Measurements from ENCODE around the gene MIPEP.

The MIPEP gene

GRCh38 chr13:23867027-23867491 is 22.1 kb downstream of the MIPEP start:
- Histone ChIP-seq H3K9me3 (ENCODE audit: control insufficient read depth, insufficient read depth, low read length) (no peaks in the 10 kb centered on the region), H3K4me1 (ENCODE audit: control insufficient read depth, insufficient read depth, low read length) (peaks cover 6% of the 10 kb centered on the region), H3K9ac (ENCODE audit: low read depth, low read length) (no peak overlapping the region), H3K4me3 (ENCODE audit: low read depth, low read length) (no peak overlapping the region), H3K27ac (ENCODE audit: low read depth, low read length) (no peak overlapping the region), H3K36me3 (ENCODE audit: control insufficient read depth, insufficient read depth, low read length) (peaks cover 7% of the 10 kb centered on the region; the same call in 1 of the 2 replicates), H3K27me3 (ENCODE audit: control insufficient read depth, insufficient read depth, low read length) (no peaks in the 10 kb centered on the region)

GRCh38 chr13:23866420-23867026 is 22.7 kb downstream of the MIPEP start:
- H3K27me3 ChIP-seq (ENCODE audit: control insufficient read depth, insufficient read depth, low read length): no peaks in the 10 kb centered on the region
- no peaks in the 10 kb centered on the region for H3K9me3 ChIP-seq (ENCODE audit: control insufficient read depth, insufficient read depth, low read length)
- no peak overlapping the region for H3K27ac ChIP-seq (ENCODE audit: low read depth, low read length)
- no peak overlapping the region for H3K4me3 ChIP-seq (ENCODE audit: low read depth, low read length)
- H3K36me3 ChIP-seq (ENCODE audit: control insufficient read depth, insufficient read depth, low read length): peaks cover 12% of the 10 kb centered on the region; the same call in 1 of the 2 replicates
- peaks cover 6% of the 10 kb centered on the region for H3K4me1 ChIP-seq (ENCODE audit: control insufficient read depth, insufficient read depth, low read length)
- H3K9ac ChIP-seq (ENCODE audit: low read depth, low read length): no peak overlapping the region

GRCh38 chr13:23865906-23866305 is 23.3 kb downstream of the MIPEP start:
- H3K4me3 ChIP-seq (ENCODE audit: low read depth, low read length): no peak overlapping the region
- H3K27ac ChIP-seq (ENCODE audit: low read depth, low read length): no peak overlapping the region
- peaks cover 6% of the 10 kb centered on the region for H3K4me1 ChIP-seq (ENCODE audit: control insufficient read depth, insufficient read depth, low read length)
- no peaks in the 10 kb centered on the region for H3K27me3 ChIP-seq (ENCODE audit: control insufficient read depth, insufficient read depth, low read length)
- no peak overlapping the region for H3K9ac ChIP-seq (ENCODE audit: low read depth, low read length)
- H3K36me3 ChIP-seq (ENCODE audit: control insufficient read depth, insufficient read depth, low read length): peaks cover 15% of the 10 kb centered on the region; the same call in 1 of the 2 replicates
- no peaks in the 10 kb centered on the region for H3K9me3 ChIP-seq (ENCODE audit: control insufficient read depth, insufficient read depth, low read length)

- no peaks in the 10 kb centered on the region for H3K9me3 ChIP-seq (ENCODE audit: control insufficient read depth, insufficient read depth, low read length)
- peaks cover 6% of the 10 kb centered on the region for H3K4me1 ChIP-seq (ENCODE audit: control insufficient read depth, insufficient read depth, low read length)
- no peaks in the 10 kb centered on the region for H3K27me3 ChIP-seq (ENCODE audit: control insufficient read depth, insufficient read depth, low read length)
- no peak overlapping the region for H3K27ac ChIP-seq (ENCODE audit: low read depth, low read length)
- no peak overlapping the region for H3K4me3 ChIP-seq (ENCODE audit: low read depth, low read length)
- no peak overlapping the region for H3K9ac ChIP-seq (ENCODE audit: low read depth, low read length)
- H3K36me3 ChIP-seq (ENCODE audit: control insufficient read depth, insufficient read depth, low read length): peaks cover 15% of the 10 kb centered on the region; the same call in 1 of the 2 replicates
Observed at GRCh38 chr13:23865026-23865425, 24.2 kb downstream of the MIPEP start.

- Histone ChIP-seq H3K36me3 (ENCODE audit: control insufficient read depth, insufficient read depth, low read length) (peaks cover 8% of the 10 kb centered on the region; the same call in 1 of the 2 replicates), H3K9me3 (ENCODE audit: control insufficient read depth, insufficient read depth, low read length) (no peaks in the 10 kb centered on the region), H3K9ac (ENCODE audit: low read depth, low read length) (no peak overlapping the region), H3K27me3 (ENCODE audit: control insufficient read depth, insufficient read depth, low read length) (no peaks in the 10 kb centered on the region), H3K4me1 (ENCODE audit: control insufficient read depth, insufficient read depth, low read length) (0 out of 2 replicates have a peak, but pooled peaks cover under 1% of the 10 kb centered on the region), H3K4me3 (ENCODE audit: low read depth, low read length) (no peak overlapping the region), H3K27ac (ENCODE audit: low read depth, low read length) (no peak overlapping the region)
Observed at GRCh38 chr13:23861310-23861709, 27.9 kb downstream of the MIPEP start.

GRCh38 chr13:23859904-23860303 is 29.3 kb downstream of the MIPEP start:
- Histone ChIP-seq H3K4me1 (ENCODE audit: control insufficient read depth, insufficient read depth, low read length) (peaks cover 6% of the 10 kb centered on the region; the same call in 1 of the 2 replicates), H3K27me3 (ENCODE audit: control insufficient read depth, insufficient read depth, low read length) (no peaks in the 10 kb centered on the region), H3K9me3 (ENCODE audit: control insufficient read depth, insufficient read depth, low read length) (no peaks in the 10 kb centered on the region), H3K27ac (ENCODE audit: low read depth, low read length) (no peak overlapping the region), H3K9ac (ENCODE audit: low read depth, low read length) (no peak overlapping the region), H3K36me3 (ENCODE audit: control insufficient read depth, insufficient read depth, low read length) (peaks cover 8% of the 10 kb centered on the region; the same call in 1 of the 2 replicates), H3K4me3 (ENCODE audit: low read depth, low read length) (no peak overlapping the region)

GRCh38 chr13:23859455-23859854 is 29.7 kb downstream of the MIPEP start:
- H3K27me3 ChIP-seq (ENCODE audit: control insufficient read depth, insufficient read depth, low read length): no peaks in the 10 kb centered on the region
- H3K27ac ChIP-seq (ENCODE audit: low read depth, low read length): no peak overlapping the region
- no peak overlapping the region for H3K9ac ChIP-seq (ENCODE audit: low read depth, low read length)
- H3K9me3 ChIP-seq (ENCODE audit: control insufficient read depth, insufficient read depth, low read length): no peaks in the 10 kb centered on the region
- H3K36me3 ChIP-seq (ENCODE audit: control insufficient read depth, insufficient read depth, low read length): peaks cover 8% of the 10 kb centered on the region; the same call in 1 of the 2 replicates
- no peak overlapping the region for H3K4me3 ChIP-seq (ENCODE audit: low read depth, low read length)
- peaks cover 6% of the 10 kb centered on the region; the same call in 1 of the 2 replicates for H3K4me1 ChIP-seq (ENCODE audit: control insufficient read depth, insufficient read depth, low read length)

- Histone ChIP-seq H3K36me3 (ENCODE audit: control insufficient read depth, insufficient read depth, low read length) (peaks cover 8% of the 10 kb centered on the region; the same call in 1 of the 2 replicates), H3K4me3 (ENCODE audit: low read depth, low read length) (no peak overlapping the region), H3K9ac (ENCODE audit: low read depth, low read length) (no peak overlapping the region), H3K27ac (ENCODE audit: low read depth, low read length) (no peak overlapping the region), H3K4me1 (ENCODE audit: control insufficient read depth, insufficient read depth, low read length) (peaks cover 6% of the 10 kb centered on the region; the same call in 1 of the 2 replicates), H3K27me3 (ENCODE audit: control insufficient read depth, insufficient read depth, low read length) (no peaks in the 10 kb centered on the region), H3K9me3 (ENCODE audit: control insufficient read depth, insufficient read depth, low read length) (no peaks in the 10 kb centered on the region)
Observed at GRCh38 chr13:23858546-23858945, 30.7 kb downstream of the MIPEP start.

GRCh38 chr13:23856008-23856750 is 33.0 kb downstream of the MIPEP start:
- Histone ChIP-seq H3K4me1 (ENCODE audit: control insufficient read depth, insufficient read depth, low read length) (peaks cover 6% of the 10 kb centered on the region; the same call in 1 of the 2 replicates), H3K27ac (ENCODE audit: low read depth, low read length) (no peak overlapping the region), H3K27me3 (ENCODE audit: control insufficient read depth, insufficient read depth, low read length) (no peaks in the 10 kb centered on the region), H3K4me3 (ENCODE audit: low read depth, low read length) (no peak overlapping the region), H3K9ac (ENCODE audit: low read depth, low read length) (no peak overlapping the region), H3K36me3 (ENCODE audit: control insufficient read depth, insufficient read depth, low read length) (no peaks in the 10 kb centered on the region), H3K9me3 (ENCODE audit: control insufficient read depth, insufficient read depth, low read length) (no peaks in the 10 kb centered on the region)

- Histone ChIP-seq H3K4me1 (ENCODE audit: control insufficient read depth, insufficient read depth, low read length) (peaks cover 6% of the 10 kb centered on the region; the same call in 1 of the 2 replicates), H3K27ac (ENCODE audit: low read depth, low read length) (no peak overlapping the region), H3K9me3 (ENCODE audit: control insufficient read depth, insufficient read depth, low read length) (no peaks in the 10 kb centered on the region), H3K36me3 (ENCODE audit: control insufficient read depth, insufficient read depth, low read length) (no peaks in the 10 kb centered on the region), H3K9ac (ENCODE audit: low read depth, low read length) (no peak overlapping the region), H3K27me3 (ENCODE audit: control insufficient read depth, insufficient read depth, low read length) (no peaks in the 10 kb centered on the region), H3K4me3 (ENCODE audit: low read depth, low read length) (no peak overlapping the region)
Observed at GRCh38 chr13:23855360-23855759, 33.8 kb downstream of the MIPEP start.

GRCh38 chr13:23852351-23852750 is 36.8 kb downstream of the MIPEP start:
- Histone ChIP-seq H3K27ac (ENCODE audit: low read depth, low read length) (no peak overlapping the region), H3K4me3 (ENCODE audit: low read depth, low read length) (no peak overlapping the region), H3K36me3 (ENCODE audit: control insufficient read depth, insufficient read depth, low read length) (no peaks in the 10 kb centered on the region), H3K27me3 (ENCODE audit: control insufficient read depth, insufficient read depth, low read length) (no peaks in the 10 kb centered on the region), H3K9ac (ENCODE audit: low read depth, low read length) (no peak overlapping the region), H3K4me1 (ENCODE audit: control insufficient read depth, insufficient read depth, low read length) (peaks cover 6% of the 10 kb centered on the region; the same call in 1 of the 2 replicates), H3K9me3 (ENCODE audit: control insufficient read depth, insufficient read depth, low read length) (no peaks in the 10 kb centered on the region)

Measured in HUES48 (cell line).